Measurements from ENCODE around the gene SAMD4A. TPM values are rescaled to one million over a fixed set of nuclear protein-coding genes. Genes with fewer than 3 reads are reported as not detected.
"Not testable (repeated sequence)": the region's sequence is repeated elsewhere in the genome, so short reads cannot be mapped to it uniquely, and the experiment has no call there.

Gene SAMD4A
- total and polyA plus RNA-seq, 8 donors = 2.9 to 12.2 (median 9.4) TPM

DNA sequence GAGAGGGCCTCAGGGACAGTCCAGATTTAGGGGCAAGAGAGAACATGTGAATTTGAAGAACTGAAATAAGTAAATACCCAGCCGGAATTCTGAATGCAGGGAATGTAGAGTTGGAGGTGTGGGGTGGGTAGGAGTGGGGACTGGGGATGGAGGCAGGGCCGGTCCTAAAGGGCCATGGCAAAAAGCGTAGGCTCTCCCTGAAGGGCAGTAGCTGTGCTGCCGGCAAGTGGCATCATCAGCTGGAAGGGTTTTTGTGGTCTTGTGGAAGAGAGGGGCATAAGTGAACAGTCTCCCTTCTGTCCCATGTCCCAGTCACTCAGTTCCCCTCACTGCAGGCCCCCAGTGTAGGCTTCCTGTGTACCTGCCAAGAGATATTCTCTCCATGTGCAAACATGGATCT lies 231.1 kb downstream of the SAMD4A start:
- 37 to 67% methylated on average over 4 of the region's 4 CpGs for WGBS, 2 donors
- FAIRE-seq (no peak), ATAC-seq (no peak), DNase-seq (no peak)
- Histone ChIP-seq H3K9me3 (no peaks in the 10 kb centered on the region), H3K27me3 (no peaks in the 10 kb centered on the region), H3K4me3 (no peak overlapping the region), H3K4me1 (no peaks in the 10 kb centered on the region), H3K36me3 (no peaks in the 10 kb centered on the region), H3K27ac (no peak overlapping the region)
- TF ChIP-seq, protein P1, sequence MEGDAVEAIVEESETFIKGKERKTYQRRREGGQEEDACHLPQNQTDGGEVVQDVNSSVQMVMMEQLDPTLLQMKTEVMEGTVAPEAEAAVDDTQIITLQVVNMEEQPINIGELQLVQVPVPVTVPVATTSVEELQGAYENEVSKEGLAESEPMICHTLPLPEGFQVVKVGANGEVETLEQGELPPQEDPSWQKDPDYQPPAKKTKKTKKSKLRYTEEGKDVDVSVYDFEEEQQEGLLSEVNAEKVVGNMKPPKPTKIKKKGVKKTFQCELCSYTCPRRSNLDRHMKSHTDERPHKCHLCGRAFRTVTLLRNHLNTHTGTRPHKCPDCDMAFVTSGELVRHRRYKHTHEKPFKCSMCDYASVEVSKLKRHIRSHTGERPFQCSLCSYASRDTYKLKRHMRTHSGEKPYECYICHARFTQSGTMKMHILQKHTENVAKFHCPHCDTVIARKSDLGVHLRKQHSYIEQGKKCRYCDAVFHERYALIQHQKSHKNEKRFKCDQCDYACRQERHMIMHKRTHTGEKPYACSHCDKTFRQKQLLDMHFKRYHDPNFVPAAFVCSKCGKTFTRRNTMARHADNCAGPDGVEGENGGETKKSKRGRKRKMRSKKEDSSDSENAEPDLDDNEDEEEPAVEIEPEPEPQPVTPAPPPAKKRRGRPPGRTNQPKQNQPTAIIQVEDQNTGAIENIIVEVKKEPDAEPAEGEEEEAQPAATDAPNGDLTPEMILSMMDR (IDR thresholded peaks at IDR 0.05) = no peak
- intact Hi-C loops (cut with DNase I) = no loop called here

GRCh38 chr14:54798465-54799124 lies 231.7 kb downstream of the SAMD4A start:
- WGBS, 2 donors = 78 to 80% methylated on average over 9 of the region's 9 CpGs
- no peak overlapping the region for H3K4me3 ChIP-seq
- FAIRE-seq = no peak
- intact Hi-C loops (cut with DNase I) = no loop called here
- no peaks in the 10 kb centered on the region for H3K4me1 ChIP-seq
- DNase-seq = peak in 1 of 6 donors; percentile 2
- H3K9me3 ChIP-seq = no peaks in the 10 kb centered on the region
- TF ChIP-seq, protein P1 (IDR thresholded peaks at IDR 0.05) = no peak
- H3K27ac ChIP-seq = no peak overlapping the region
- no peak for ATAC-seq
- H3K27me3 ChIP-seq = no peaks in the 10 kb centered on the region
- H3K36me3 ChIP-seq = no peaks in the 10 kb centered on the region

- ATAC-seq; DNase-seq; H3K9me3 ChIP-seq; H3K4me3 ChIP-seq; FAIRE-seq; H3K27me3 ChIP-seq; H3K27ac ChIP-seq; H3K4me1 ChIP-seq; H3K36me3 ChIP-seq; intact Hi-C loops (cut with DNase I): not testable (repeated sequence)
- WGBS, 2 donors = 80 to 81% methylated on average over 2 of the region's 2 CpGs
Observed at GRCh38 chr14:54801482-54801881, 234.6 kb downstream of the SAMD4A start.

- FAIRE-seq (no peak), DNase-seq (no peak), ATAC-seq (no peak)
- Histone ChIP-seq H3K27ac (no peak overlapping the region), H3K27me3 (no peaks in the 10 kb centered on the region), H3K4me3 (no peak overlapping the region), H3K36me3 (no peaks in the 10 kb centered on the region), H3K9me3 (no peaks in the 10 kb centered on the region), H3K4me1 (no peaks in the 10 kb centered on the region)
- intact Hi-C loops (cut with DNase I) = no loop called here
- TF ChIP-seq, protein P1 (IDR thresholded peaks at IDR 0.05) = no peak
- WGBS, 2 donors = 65 to 67% methylated on average over 7 of the region's 7 CpGs
Observed at GRCh38 chr14:54803396-54803795, 236.5 kb downstream of the SAMD4A start.

DNA sequence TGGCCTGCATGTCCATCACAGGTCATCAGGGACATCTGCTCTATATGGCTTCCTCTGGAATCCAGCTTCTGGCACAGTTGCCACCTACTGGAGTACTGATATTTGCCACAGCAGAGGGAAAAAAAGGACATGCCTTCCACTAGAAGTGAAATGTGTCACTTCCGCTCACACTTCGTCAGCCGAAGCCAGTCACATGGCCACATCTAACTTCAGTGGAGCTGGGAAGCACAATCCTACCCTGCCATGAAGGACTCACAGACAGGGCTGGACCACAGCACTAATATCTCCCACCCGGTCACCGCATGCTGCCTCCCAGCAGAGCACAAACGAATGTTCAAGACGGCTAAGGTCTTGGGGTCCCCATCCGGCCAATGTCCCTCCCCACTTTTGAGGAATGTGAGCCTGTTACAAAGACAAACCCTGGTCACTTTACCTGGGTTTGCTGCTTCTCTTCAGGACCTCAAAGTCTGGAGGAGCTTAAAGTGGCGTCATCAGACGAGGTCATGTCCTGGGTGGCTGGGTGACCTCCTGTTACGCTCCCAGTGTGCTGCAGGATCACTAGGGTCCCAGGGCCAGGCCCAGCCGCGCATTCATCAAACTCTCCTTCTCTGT lies 237.1 kb downstream of the SAMD4A start:
- Histone ChIP-seq H3K4me1 (no peaks in the 10 kb centered on the region), H3K4me3 (no peak overlapping the region), H3K27ac (no peak overlapping the region), H3K9me3 (no peaks in the 10 kb centered on the region), H3K27me3 (no peaks in the 10 kb centered on the region), H3K36me3 (no peaks in the 10 kb centered on the region)
- FAIRE-seq = no peak
- TF ChIP-seq, protein P1 (IDR thresholded peaks at IDR 0.05) = no peak
- no peak for DNase-seq
- intact Hi-C loops (cut with DNase I) = no loop called here
- ATAC-seq = no peak
- 73 to 81% methylated on average over 13 of the region's 13 CpGs for WGBS, 2 donors
